GM23338 (cell line): Measurements from ENCODE around the gene COL9A1. TPM values are rescaled to one million over a fixed set of nuclear protein-coding genes. Genes with fewer than 3 reads are reported as not detected.
"Not testable (repeated sequence)": the region's sequence is repeated elsewhere in the genome, so short reads cannot be mapped to it uniquely, and the experiment has no call there.

ENCODE experiments used
- ATAC-seq: fragments of 200-7000 bp; cut with Tn5 transposase; 3 replicates; pipeline ENCODE4 v1.9.1; 2020
- DNase-seq: peaks from one replicate; pipeline ENCODE4 v3.0.0-alpha.2; 2015; ENCODE audit warnings: low spot score
- H2AFZ ChIP-seq: fragments of 200-600 bp; sonication (generic); 2 replicates; pipeline ENCODE4 v1.8.0; 2016; ENCODE audit warnings: antibody characterized with exemption, mild to moderate bottlenecking, moderate library complexity
- H3F3A ChIP-seq: fragments of 200-600 bp; sonication (generic); replicated peaks from 2 replicates; pipeline ENCODE4 v1.8.0; 2017; ENCODE audit warnings: antibody characterized with exemption, mixed run types, low read depth
- H3K27ac ChIP-seq: fragments of 200-600 bp; sonication (generic); 2 replicates; pipeline ENCODE4 v1.6.1; 2016; ENCODE audit warnings: low read depth
- H3K27me3 ChIP-seq: fragments of 200-600 bp; sonication (generic); 2 replicates; pipeline ENCODE4 v1.8.0; 2016; ENCODE audit warnings: mild to moderate bottlenecking, mixed run types, moderate library complexity; ENCODE audit not compliant: insufficient read depth
- H3K36me3 ChIP-seq: fragments of 200-600 bp; sonication (generic); 2 replicates; pipeline ENCODE4 v1.8.0; 2016; ENCODE audit warnings: mild to moderate bottlenecking; ENCODE audit not compliant: insufficient read depth
- H3K4me1 ChIP-seq: fragments of 200-600 bp; sonication (generic); 2 replicates; pipeline ENCODE4 v1.8.0; 2016; ENCODE audit warnings: mild to moderate bottlenecking, moderate library complexity; ENCODE audit not compliant: insufficient read depth
- H3K4me2 ChIP-seq: fragments of 200-600 bp; sonication (generic); 2 replicates; pipeline ENCODE4 v1.7.1; 2017; ENCODE audit warnings: mixed run types
- H3K4me3 ChIP-seq: fragments of 200-600 bp; sonication (generic); 2 replicates; pipeline ENCODE4 v1.6.1; 2016; ENCODE audit warnings: mixed run types
- H3K79me2 ChIP-seq: fragments of 200-600 bp; sonication (generic); replicated peaks from 2 replicates; pipeline ENCODE4 v1.8.0; 2017; ENCODE audit warnings: mild to moderate bottlenecking; ENCODE audit not compliant: insufficient read depth
- H3K9me2 ChIP-seq: fragments of 200-600 bp; sonication (generic); 2 replicates; pipeline ENCODE4 v1.8.0; 2017; ENCODE audit not compliant: insufficient read depth
- H4K20me1 ChIP-seq: fragments of 200-600 bp; sonication (generic); replicated peaks from 2 replicates; pipeline ENCODE4 v1.8.0; 2017; ENCODE audit warnings: mild to moderate bottlenecking; ENCODE audit not compliant: insufficient read depth
- H3K27ac Mint-ChIP-seq: 2 replicates; pipeline ENCODE4 v1.8.0; 2020; ENCODE audit warnings: inconsistent platforms, mild to moderate bottlenecking, moderate library complexity, mixed read lengths
- H3K27me3 Mint-ChIP-seq: 3 replicates; pipeline ENCODE4 v1.8.0; 2022; ENCODE audit warnings: low read depth, mild to moderate bottlenecking, moderate library complexity, mixed read lengths, inconsistent platforms; ENCODE audit not compliant: insufficient read depth, poor library complexity
- H3K36me3 Mint-ChIP-seq: 3 replicates; pipeline ENCODE4 v1.8.0; 2021; ENCODE audit warnings: low read depth, mild to moderate bottlenecking, inconsistent platforms, moderate library complexity, mixed read lengths
- H3K4me1 Mint-ChIP-seq: 3 replicates; pipeline ENCODE4 v1.8.0; 2020; ENCODE audit warnings: mild to moderate bottlenecking, inconsistent platforms, mixed read lengths
- H3K4me3 Mint-ChIP-seq: 3 replicates; pipeline ENCODE4 v1.8.0; 2021; ENCODE audit warnings: moderate library complexity, mild to moderate bottlenecking, inconsistent platforms, mixed read lengths
- H3K9me3 Mint-ChIP-seq: 3 replicates; pipeline ENCODE4 v1.8.0; 2020; ENCODE audit warnings: moderate library complexity, mild to moderate bottlenecking, inconsistent platforms, mixed read lengths
- CTCF ChIP-seq, 2 experiments: fragments of 200-600 bp in 1 of 2; sonication (generic) in 1 of 2; conservative IDR thresholded peaks; 2 replicates each; pipeline versions ENCODE4 v1.5.1 to v1.6.1; 2016 to 2017; ENCODE audit warnings: antibody characterized with exemption in 2 of 2, low read depth in 2 of 2, mild to moderate bottlenecking in 2 of 2, moderate library complexity in 1 of 2
- EZH2 ChIP-seq: fragments of 200-600 bp; sonication (generic); IDR thresholded peaks from one replicate; pipeline ENCODE4 v1.8.0; 2017; ENCODE audit warnings: antibody characterized with exemption, mild to moderate bottlenecking, low read depth; ENCODE audit not compliant: unreplicated experiment
- EZH2phosphoT487 ChIP-seq: fragments of 200-600 bp; sonication (generic); IDR thresholded peaks from one replicate; pipeline ENCODE4 v1.8.1; 2018; ENCODE audit warnings: antibody characterized with exemption; ENCODE audit not compliant: unreplicated experiment
- JUNB ChIP-seq: IDR thresholded peaks from one replicate; pipeline ENCODE4 v1.6.1; 2016; ENCODE audit warnings: antibody characterized with exemption; ENCODE audit not compliant: unreplicated experiment
- NANOG ChIP-seq: IDR thresholded peaks from 2 replicates; pipeline ENCODE4 v1.6.1; 2016; ENCODE audit warnings: antibody characterized with exemption, borderline replicate concordance
- POLR2AphosphoS5 ChIP-seq: IDR thresholded peaks from 2 replicates; pipeline ENCODE4 v1.6.1; 2016; ENCODE audit warnings: antibody characterized with exemption, low read depth
- REST ChIP-seq: IDR thresholded peaks from one replicate; pipeline ENCODE4 v1.6.1; 2018; ENCODE audit warnings: antibody characterized with exemption; ENCODE audit not compliant: unreplicated experiment
- ZNF114 ChIP-seq: fragments of 250-450 bp; sonication (Bioruptor Pico); IDR thresholded peaks from 2 replicates; pipeline ENCODE4 v1.5.0; 2020; ENCODE audit warnings: mild to moderate bottlenecking, moderate library complexity
- ZNF331 ChIP-seq: fragments of 250-450 bp; sonication (Bioruptor Pico); IDR thresholded peaks from 2 replicates; pipeline ENCODE4 v1.5.0; 2020; ENCODE audit warnings: low read depth, mild to moderate bottlenecking, moderate library complexity
- polyA plus RNA-seq: library from polyadenylated mRNA; unstranded; fragments of >200 nt; fragmentation: Nextera tagmentation; extraction: Ambion mirVana; gene quantifications from 2 replicates; pipeline ENCODE4 v1.2.1, GENCODE V29; 2016
- total RNA-seq: library from RNA; depleted of rRNA; stranded (reverse); fragments of >200 nt; shearing (Covaris generic); gene quantifications from 2 replicates; pipeline ENCODE4 v1.2.3, GENCODE V29; 2014

Gene COL9A1
- total and polyA plus RNA-seq, 2 experiments from 2014 or later = 16.0 to 20.3 TPM

GRCh38 chr6:70309243-70309642 is 6.4 kb upstream of the COL9A1 start (continued):
- TF ChIP-seq REST (no peak), CTCF (conservative IDR thresholded peaks at IDR 0.05; ENCODE audit: low read depth in 2 of 2) (no peak)

GRCh38 chr6:70308142-70308541 is 5.3 kb upstream of the COL9A1 start:
- H3K27ac Mint-ChIP-seq, H3K36me3 Mint-ChIP-seq, H3K79me2 ChIP-seq, H3K27me3 ChIP-seq, H3K27ac ChIP-seq, H3K4me3 ChIP-seq, H3K4me2 ChIP-seq, H3K9me3 Mint-ChIP-seq, DNase-seq, H3F3A ChIP-seq, H3K9me2 ChIP-seq, H3K27me3 Mint-ChIP-seq, H2AFZ ChIP-seq, H3K4me3 Mint-ChIP-seq, H4K20me1 ChIP-seq, ATAC-seq, H3K4me1 ChIP-seq, H3K36me3 ChIP-seq: not testable (repeated sequence)
- peak in 1 of 2 experiments; percentile 46; a peak in 1 of 4 replicates for TF ChIP-seq CTCF (conservative IDR thresholded peaks at IDR 0.05; ENCODE audit: low read depth in 2 of 2)
- peaks cover 12% of the 10 kb centered on the region; the same call in 2 of the 3 replicates for H3K4me1 Mint-ChIP-seq

- H3K79me2 ChIP-seq = no peaks in the 10 kb centered on the region
- no peaks in the 10 kb centered on the region for H3K9me2 ChIP-seq
- H3K4me3 ChIP-seq = no peak overlapping the region
- H3K4me1 ChIP-seq = peaks cover 8% of the 10 kb centered on the region
- no peaks in the 10 kb centered on the region for H3F3A ChIP-seq
- no peak overlapping the region for H3K27ac ChIP-seq
- H3K27me3 ChIP-seq = no peaks in the 10 kb centered on the region
- Mint-ChIP-seq H3K9me3 (no peaks in the 10 kb centered on the region), H3K4me3 (no peak overlapping the region), H3K27me3 (peaks cover 1% of the 10 kb centered on the region), H3K36me3 (no peaks in the 10 kb centered on the region), H3K4me1 (peaks cover 8% of the 10 kb centered on the region), H3K27ac (no peak overlapping the region)
- no peak for ATAC-seq
- no peak overlapping the region for H2AFZ ChIP-seq
- DNase-seq = no peak
- no peaks in the 10 kb centered on the region for H4K20me1 ChIP-seq
- H3K36me3 ChIP-seq = no peaks in the 10 kb centered on the region
- no peak overlapping the region for H3K4me2 ChIP-seq
- TF ChIP-seq REST (no peak), JUNB (no peak), NANOG (no peak), ZNF114 (CRISPR knock-in tag) (no peak), ZNF331 (no peak), POLR2AphosphoS5 (no peak), EZH2phosphoT487 (no peak), EZH2 (no peak), CTCF (conservative IDR thresholded peaks at IDR 0.05; ENCODE audit: low read depth in 2 of 2) (no peak)
Measured at GRCh38 chr6:70307008-70307407, 4.1 kb upstream of the COL9A1 start.
